Body of pancreas (tissue), 4 donors: ENCODE results near the gene ARMC6.

ENCODE experiments used
- POLR2A ChIP-seq, 3 donors: fragments of 450-650 bp; IDR thresholded peaks; one replicate each; pipeline ENCODE4 v1.6.1; 2016; ENCODE audit warnings: antibody characterized with exemption in 3 of 3, mild to moderate bottlenecking in 2 of 3
- TF ChIP-seq, protein P1 (sequence below), 7 experiments: fragments of 450-650 bp in 4 of 7; fragments of 200-600 bp in 3 of 7; sonication (generic) in 3 of 7; IDR thresholded peaks; one replicate each; pipeline ENCODE4 v1.5.1; 2016 to 2019; ENCODE audit warnings: antibody characterized with exemption in 7 of 7

DNA sequence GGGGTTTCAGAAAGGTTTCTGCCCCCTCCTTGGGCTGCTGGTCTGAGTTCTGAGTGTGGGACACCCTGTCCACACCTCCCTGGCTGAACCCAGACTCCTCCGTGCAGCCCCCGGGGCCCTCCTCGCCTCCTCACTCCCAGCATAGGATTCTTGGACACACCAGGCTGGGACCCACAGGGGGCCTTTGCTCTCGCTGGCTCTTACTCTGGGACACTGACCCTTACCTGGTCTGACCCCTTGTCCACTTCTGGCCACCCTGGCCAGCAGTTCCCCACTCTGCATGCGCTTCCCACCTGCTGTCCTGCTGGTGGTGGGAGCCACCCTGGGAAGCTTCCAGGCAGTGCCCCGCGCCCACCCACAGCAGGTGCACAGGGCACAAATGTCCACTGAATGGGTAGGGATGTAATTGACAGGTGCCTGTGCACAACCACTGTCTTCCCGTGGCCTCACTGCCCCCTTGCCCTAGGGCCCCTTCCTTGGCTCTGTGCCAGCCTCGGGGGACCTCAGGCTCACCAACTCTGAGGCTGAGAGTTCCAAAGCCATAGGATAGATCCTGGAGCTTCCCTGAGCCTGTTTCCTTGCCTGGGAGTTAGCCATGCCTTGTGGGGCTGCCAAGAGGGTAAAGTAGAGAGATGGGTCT, 23.4 kb downstream of the ARMC6 start:
- no peak for TF ChIP-seq POLR2A (IDR thresholded peaks at IDR 0.05)
- TF ChIP-seq, protein P1, sequence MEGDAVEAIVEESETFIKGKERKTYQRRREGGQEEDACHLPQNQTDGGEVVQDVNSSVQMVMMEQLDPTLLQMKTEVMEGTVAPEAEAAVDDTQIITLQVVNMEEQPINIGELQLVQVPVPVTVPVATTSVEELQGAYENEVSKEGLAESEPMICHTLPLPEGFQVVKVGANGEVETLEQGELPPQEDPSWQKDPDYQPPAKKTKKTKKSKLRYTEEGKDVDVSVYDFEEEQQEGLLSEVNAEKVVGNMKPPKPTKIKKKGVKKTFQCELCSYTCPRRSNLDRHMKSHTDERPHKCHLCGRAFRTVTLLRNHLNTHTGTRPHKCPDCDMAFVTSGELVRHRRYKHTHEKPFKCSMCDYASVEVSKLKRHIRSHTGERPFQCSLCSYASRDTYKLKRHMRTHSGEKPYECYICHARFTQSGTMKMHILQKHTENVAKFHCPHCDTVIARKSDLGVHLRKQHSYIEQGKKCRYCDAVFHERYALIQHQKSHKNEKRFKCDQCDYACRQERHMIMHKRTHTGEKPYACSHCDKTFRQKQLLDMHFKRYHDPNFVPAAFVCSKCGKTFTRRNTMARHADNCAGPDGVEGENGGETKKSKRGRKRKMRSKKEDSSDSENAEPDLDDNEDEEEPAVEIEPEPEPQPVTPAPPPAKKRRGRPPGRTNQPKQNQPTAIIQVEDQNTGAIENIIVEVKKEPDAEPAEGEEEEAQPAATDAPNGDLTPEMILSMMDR (IDR thresholded peaks at IDR 0.05): no peak
